ENCODE measurements around the gene SMARCB1. TPM values are rescaled to one million over a fixed set of nuclear protein-coding genes. Genes with fewer than 3 reads are reported as not detected.

Gene SMARCB1
- total and polyA plus RNA-seq, 2 donors (not counting 1 experiment from before 2014, with no cell fraction given): 20.5 to 86.4 TPM

DNA sequence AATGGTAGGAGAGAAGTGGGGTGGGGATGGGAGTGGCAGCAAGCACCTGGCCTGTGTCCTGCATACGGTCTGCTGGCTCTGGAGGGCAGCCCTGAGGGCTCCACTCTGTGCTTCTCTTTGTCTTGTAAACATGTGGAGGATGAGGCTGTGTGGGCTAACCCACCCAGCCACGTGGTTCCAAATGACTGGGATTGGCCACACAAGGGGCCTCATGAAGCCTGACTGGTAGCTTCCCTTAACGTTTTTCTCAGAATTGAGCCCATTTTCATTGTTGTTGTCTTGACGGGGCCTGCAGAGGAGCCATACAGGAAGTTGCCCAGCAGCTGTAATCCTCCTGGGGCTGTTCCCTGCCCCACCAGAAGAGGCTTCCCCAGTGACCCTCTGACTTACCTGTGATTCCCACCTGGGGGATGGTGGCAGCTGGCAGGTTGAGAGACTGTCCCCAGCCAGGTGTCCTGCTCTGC, 34.0 kb downstream of the SMARCB1 start:
- no peak overlapping the region for H3K9ac ChIP-seq (ENCODE audit: insufficient read depth, low read length)
- H3K4me3 ChIP-seq (replicated peaks in 1 of 4; ENCODE audit: control extremely low read depth in 1 of 4, insufficient read depth in 1 of 4, low read depth in 3 of 4, low read length in 4 of 4): no peak overlapping the region
- H3K27ac ChIP-seq (ENCODE audit: insufficient read depth, low read length): no peak overlapping the region
- no peaks in the 10 kb centered on the region for H4K20me1 ChIP-seq (ENCODE audit: control insufficient read depth, extremely low read depth, insufficient read depth, low read length)
- H3K36me3 ChIP-seq (ENCODE audit: control insufficient read depth, insufficient read depth, low read length): peaks cover 32% of the 10 kb centered on the region
- no peaks in the 10 kb centered on the region for H3K9me3 ChIP-seq (ENCODE audit: control insufficient read depth, insufficient read depth, low read depth, low read length)
- H2AFZ ChIP-seq (ENCODE audit: low read length): no peak overlapping the region
- H3K79me2 ChIP-seq (ENCODE audit: control insufficient read depth, insufficient read depth, low read length): no peaks in the 10 kb centered on the region
- H3K4me1 ChIP-seq (ENCODE audit: control insufficient read depth, extremely low read depth, insufficient read depth, low read length): no peaks in the 10 kb centered on the region
- H3K4me2 ChIP-seq (ENCODE audit: extremely low read depth, insufficient read depth, low read length): no peak overlapping the region
- no peak for TF ChIP-seq EZH2 (IDR thresholded peaks at IDR 0.05; ENCODE audit: low read length, missing control alignments)
- TF ChIP-seq, protein P1, sequence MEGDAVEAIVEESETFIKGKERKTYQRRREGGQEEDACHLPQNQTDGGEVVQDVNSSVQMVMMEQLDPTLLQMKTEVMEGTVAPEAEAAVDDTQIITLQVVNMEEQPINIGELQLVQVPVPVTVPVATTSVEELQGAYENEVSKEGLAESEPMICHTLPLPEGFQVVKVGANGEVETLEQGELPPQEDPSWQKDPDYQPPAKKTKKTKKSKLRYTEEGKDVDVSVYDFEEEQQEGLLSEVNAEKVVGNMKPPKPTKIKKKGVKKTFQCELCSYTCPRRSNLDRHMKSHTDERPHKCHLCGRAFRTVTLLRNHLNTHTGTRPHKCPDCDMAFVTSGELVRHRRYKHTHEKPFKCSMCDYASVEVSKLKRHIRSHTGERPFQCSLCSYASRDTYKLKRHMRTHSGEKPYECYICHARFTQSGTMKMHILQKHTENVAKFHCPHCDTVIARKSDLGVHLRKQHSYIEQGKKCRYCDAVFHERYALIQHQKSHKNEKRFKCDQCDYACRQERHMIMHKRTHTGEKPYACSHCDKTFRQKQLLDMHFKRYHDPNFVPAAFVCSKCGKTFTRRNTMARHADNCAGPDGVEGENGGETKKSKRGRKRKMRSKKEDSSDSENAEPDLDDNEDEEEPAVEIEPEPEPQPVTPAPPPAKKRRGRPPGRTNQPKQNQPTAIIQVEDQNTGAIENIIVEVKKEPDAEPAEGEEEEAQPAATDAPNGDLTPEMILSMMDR (conservative IDR thresholded peaks at IDR 0.05 in 1 of 2, IDR thresholded peaks at IDR 0.05 in 1 of 2; ENCODE audit: low read depth in 1 of 2, low read length in 2 of 2): no peak
- no peak for DNase-seq (ENCODE audit: low read depth in 2 of 2)
- H3K27me3 ChIP-seq (ENCODE audit: control insufficient read depth, insufficient read depth, low read length): no peaks in the 10 kb centered on the region

DNA sequence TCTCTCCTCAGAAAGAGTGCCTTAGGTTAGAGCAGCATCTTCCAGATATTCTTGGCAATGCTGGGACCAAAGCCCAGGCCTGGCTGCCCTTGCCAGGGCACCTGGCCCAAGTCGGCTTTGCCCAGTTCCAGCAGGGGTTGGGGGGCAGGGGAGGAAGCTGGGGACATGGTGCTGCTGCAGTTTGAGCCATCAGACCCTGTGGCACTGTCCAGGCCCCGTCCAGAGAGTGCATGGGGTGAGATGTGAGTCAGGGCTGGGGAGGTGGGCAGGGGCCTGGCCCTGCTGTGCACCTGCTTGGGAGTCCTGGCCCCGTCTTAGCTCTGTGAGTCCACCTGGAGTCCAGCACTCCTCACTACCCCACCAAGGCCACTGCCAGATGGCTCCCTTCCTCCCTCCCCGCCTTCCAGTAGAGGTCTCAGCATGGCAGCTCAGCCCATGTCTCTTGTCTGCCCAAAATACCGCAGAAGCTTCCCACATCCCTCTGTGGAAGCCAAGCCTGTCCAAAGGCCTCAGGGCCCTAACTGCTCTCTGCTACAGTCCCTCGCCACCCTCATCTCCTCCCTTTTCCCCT, 35.4 kb downstream of the SMARCB1 start:
- H3K36me3 ChIP-seq (ENCODE audit: control insufficient read depth, insufficient read depth, low read length): peaks cover 25% of the 10 kb centered on the region
- H3K9ac ChIP-seq (ENCODE audit: insufficient read depth, low read length): no peak overlapping the region

DNA sequence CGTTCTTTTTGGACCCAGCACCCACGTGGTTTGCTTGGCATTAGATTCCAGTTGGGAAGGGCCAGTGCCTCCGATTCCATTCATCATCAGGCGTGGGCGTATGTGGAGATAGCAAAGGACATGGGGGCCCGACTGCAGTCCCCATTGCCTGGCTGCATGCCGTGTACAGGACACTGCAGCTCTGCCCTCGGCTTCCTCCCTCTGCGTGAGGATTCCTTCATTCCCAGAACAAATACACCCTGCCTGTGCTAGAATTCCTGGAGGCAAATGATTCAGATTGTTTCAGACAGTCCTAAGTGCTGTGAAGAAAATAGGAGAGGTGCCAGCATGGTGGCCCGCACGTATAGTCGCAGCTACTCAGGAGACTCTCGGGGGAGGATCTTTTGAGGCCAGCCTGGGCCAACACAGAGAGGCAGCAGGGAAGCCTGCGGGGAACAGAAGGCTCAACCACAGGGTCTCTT, 36.6 kb downstream of the SMARCB1 start:
- TF ChIP-seq, protein P1 (conservative IDR thresholded peaks at IDR 0.05 in 1 of 2, IDR thresholded peaks at IDR 0.05 in 1 of 2; ENCODE audit: low read depth in 1 of 2, low read length in 2 of 2): no peak
- peak in 1 of 2 donors; percentile 16 for DNase-seq (ENCODE audit: low read depth in 2 of 2)
- Histone ChIP-seq H3K79me2 (ENCODE audit: control insufficient read depth, insufficient read depth, low read length) (no peaks in the 10 kb centered on the region), H4K20me1 (ENCODE audit: control insufficient read depth, extremely low read depth, insufficient read depth, low read length) (no peaks in the 10 kb centered on the region), H3K27me3 (ENCODE audit: control insufficient read depth, insufficient read depth, low read length) (no peaks in the 10 kb centered on the region), H3K36me3 (ENCODE audit: control insufficient read depth, insufficient read depth, low read length) (peaks cover 28% of the 10 kb centered on the region), H3K4me2 (ENCODE audit: extremely low read depth, insufficient read depth, low read length) (no peak overlapping the region), H3K4me1 (ENCODE audit: control insufficient read depth, extremely low read depth, insufficient read depth, low read length) (peaks cover 4% of the 10 kb centered on the region), H3K27ac (ENCODE audit: insufficient read depth, low read length) (no peak overlapping the region), H3K9me3 (ENCODE audit: control insufficient read depth, insufficient read depth, low read depth, low read length) (no peaks in the 10 kb centered on the region), H3K9ac (ENCODE audit: insufficient read depth, low read length) (no peak overlapping the region), H3K4me3 (replicated peaks in 1 of 4; ENCODE audit: control extremely low read depth in 1 of 4, insufficient read depth in 1 of 4, low read depth in 3 of 4, low read length in 4 of 4) (no peak overlapping the region), H2AFZ (ENCODE audit: low read length) (no peak overlapping the region)

More for the DNA sequence above, 35.4 kb downstream of the SMARCB1 start:
- no peaks in the 10 kb centered on the region for H3K27me3 ChIP-seq (ENCODE audit: control insufficient read depth, insufficient read depth, low read length)
- TF ChIP-seq, protein P1 (conservative IDR thresholded peaks at IDR 0.05 in 1 of 2, IDR thresholded peaks at IDR 0.05 in 1 of 2; ENCODE audit: low read depth in 1 of 2, low read length in 2 of 2): no peak
- TF ChIP-seq EZH2 (IDR thresholded peaks at IDR 0.05; ENCODE audit: low read length, missing control alignments): no peak
- no peak overlapping the region for H3K4me3 ChIP-seq (replicated peaks in 1 of 4; ENCODE audit: control extremely low read depth in 1 of 4, insufficient read depth in 1 of 4, low read depth in 3 of 4, low read length in 4 of 4)
- no peaks in the 10 kb centered on the region for H3K9me3 ChIP-seq (ENCODE audit: control insufficient read depth, insufficient read depth, low read depth, low read length)
- no peaks in the 10 kb centered on the region for H3K79me2 ChIP-seq (ENCODE audit: control insufficient read depth, insufficient read depth, low read length)
- no peak overlapping the region for H3K4me2 ChIP-seq (ENCODE audit: extremely low read depth, insufficient read depth, low read length)
- H3K27ac ChIP-seq (ENCODE audit: insufficient read depth, low read length): no peak overlapping the region
- H2AFZ ChIP-seq (ENCODE audit: low read length): no peak overlapping the region
- no peak for DNase-seq (ENCODE audit: low read depth in 2 of 2)
- H4K20me1 ChIP-seq (ENCODE audit: control insufficient read depth, extremely low read depth, insufficient read depth, low read length): no peaks in the 10 kb centered on the region
- peaks cover 4% of the 10 kb centered on the region for H3K4me1 ChIP-seq (ENCODE audit: control insufficient read depth, extremely low read depth, insufficient read depth, low read length)

Measured in fibroblast of lung (primary cell).